Measurements from ENCODE around the gene FAM47E.

Gene FAM47E

GRCh38 chr4:76235407-76235806, 16.1 kb upstream of the FAM47E start:
- TF ChIP-seq MAX (IDR thresholded peaks at IDR 0.05): no peak

GRCh38 chr4:76235915-76236314, 15.6 kb upstream of the FAM47E start:
- TF ChIP-seq REST (IDR thresholded peaks at IDR 0.05; ENCODE audit: low read depth) (no peak), TEAD4 (IDR thresholded peaks at IDR 0.05) (peak; percentile 67; the same call in 1 of the 2 replicates), EP300 (IDR thresholded peaks at IDR 0.05; ENCODE audit: borderline replicate concordance) (peak; percentile 27; the same call in 1 of the 2 replicates), NFIC (IDR thresholded peaks at IDR 0.05) (peak; percentile 46), MAX (IDR thresholded peaks at IDR 0.05) (0 out of 2 replicates have a peak, but pooled peaks have one; percentile 25), FOXM1 (IDR thresholded peaks at IDR 0.05; ENCODE audit: borderline replicate concordance, low read depth) (peak; percentile 70; the same call in 1 of the 2 replicates)

- TF ChIP-seq YY1 (IDR thresholded peaks at IDR 0.05; ENCODE audit: low read depth): no peak
- TF ChIP-seq REST (IDR thresholded peaks at IDR 0.05; ENCODE audit: low read depth): no peak
- TF ChIP-seq FOXM1 (IDR thresholded peaks at IDR 0.05; ENCODE audit: borderline replicate concordance, low read depth): no peak
- no peak for TF ChIP-seq TEAD4 (IDR thresholded peaks at IDR 0.05)
- no peak for TF ChIP-seq MAX (IDR thresholded peaks at IDR 0.05)
- TF ChIP-seq USF1 (IDR thresholded peaks at IDR 0.05): no peak
- TF ChIP-seq ZBTB7A (IDR thresholded peaks at IDR 0.05; ENCODE audit: low read depth): no peak
- TF ChIP-seq EP300 (IDR thresholded peaks at IDR 0.05; ENCODE audit: borderline replicate concordance): no peak
- no peak for TF ChIP-seq NFIC (IDR thresholded peaks at IDR 0.05)
- no peak for TF ChIP-seq CEBPB (IDR thresholded peaks at IDR 0.05)
- no peak for TF ChIP-seq EGR1 (IDR thresholded peaks at IDR 0.05)
- TF ChIP-seq TCF12 (IDR thresholded peaks at IDR 0.05; ENCODE audit: low read depth): no peak
- no peak for TF ChIP-seq TAF1 (IDR thresholded peaks at IDR 0.05; ENCODE audit: low read depth)
- TF ChIP-seq RAD21 (IDR thresholded peaks at IDR 0.05; ENCODE audit: low read depth): no peak
- TF ChIP-seq CREB1 (IDR thresholded peaks at IDR 0.05; ENCODE audit: low read depth): no peak
Measured at GRCh38 chr4:76238236-76238635, 13.3 kb upstream of the FAM47E start.

- TF ChIP-seq USF1 (IDR thresholded peaks at IDR 0.05): no peak
- no peak for TF ChIP-seq YY1 (IDR thresholded peaks at IDR 0.05; ENCODE audit: low read depth)
Measured at GRCh38 chr4:76238701-76239100, 12.8 kb upstream of the FAM47E start.

GRCh38 chr4:76240236-76240635, 11.3 kb upstream of the FAM47E start:
- TF ChIP-seq TAF1 (IDR thresholded peaks at IDR 0.05; ENCODE audit: low read depth): no peak
- TF ChIP-seq YY1 (IDR thresholded peaks at IDR 0.05; ENCODE audit: low read depth): no peak
- TF ChIP-seq TEAD4 (IDR thresholded peaks at IDR 0.05): no peak

- TF ChIP-seq FOXM1 (IDR thresholded peaks at IDR 0.05; ENCODE audit: borderline replicate concordance, low read depth): no peak
- TF ChIP-seq MAX (IDR thresholded peaks at IDR 0.05): no peak
Measured at GRCh38 chr4:76246025-76246424, 5.5 kb upstream of the FAM47E start.

GRCh38 chr4:76246852-76247251, 4.7 kb upstream of the FAM47E start:
- TF ChIP-seq FOXM1 (IDR thresholded peaks at IDR 0.05; ENCODE audit: borderline replicate concordance, low read depth): no peak
- no peak for TF ChIP-seq TEAD4 (IDR thresholded peaks at IDR 0.05)
- no peak for TF ChIP-seq MAX (IDR thresholded peaks at IDR 0.05)
- TF ChIP-seq CEBPB (IDR thresholded peaks at IDR 0.05): no peak
- no peak for TF ChIP-seq EP300 (IDR thresholded peaks at IDR 0.05; ENCODE audit: borderline replicate concordance)
- TF ChIP-seq TCF12 (IDR thresholded peaks at IDR 0.05; ENCODE audit: low read depth): no peak
- TF ChIP-seq ZBTB7A (IDR thresholded peaks at IDR 0.05; ENCODE audit: low read depth): no peak
